GM10266 (cell line): ENCODE data around the gene RANBP3.
A peak's percentile ranks its signal among the peaks of the same experiment; 100 is the strongest.
"Not testable (repeated sequence)": the region's sequence is repeated elsewhere in the genome, so short reads cannot be mapped to it uniquely, and the experiment has no call there.

Source experiments
- DNase-seq: peaks from one replicate; pipeline ENCODE4 v3.0.0; 2012; ENCODE audit errors: extremely low spot score
- TF ChIP-seq, protein P1 (sequence below): IDR thresholded peaks from 2 replicates; pipeline ENCODE4 v1.5.1; 2012; ENCODE audit warnings: mild to moderate bottlenecking, low read depth; ENCODE audit not compliant: control insufficient read depth, insufficient read depth; ENCODE audit errors: missing control alignments

The RANBP3 gene

DNA sequence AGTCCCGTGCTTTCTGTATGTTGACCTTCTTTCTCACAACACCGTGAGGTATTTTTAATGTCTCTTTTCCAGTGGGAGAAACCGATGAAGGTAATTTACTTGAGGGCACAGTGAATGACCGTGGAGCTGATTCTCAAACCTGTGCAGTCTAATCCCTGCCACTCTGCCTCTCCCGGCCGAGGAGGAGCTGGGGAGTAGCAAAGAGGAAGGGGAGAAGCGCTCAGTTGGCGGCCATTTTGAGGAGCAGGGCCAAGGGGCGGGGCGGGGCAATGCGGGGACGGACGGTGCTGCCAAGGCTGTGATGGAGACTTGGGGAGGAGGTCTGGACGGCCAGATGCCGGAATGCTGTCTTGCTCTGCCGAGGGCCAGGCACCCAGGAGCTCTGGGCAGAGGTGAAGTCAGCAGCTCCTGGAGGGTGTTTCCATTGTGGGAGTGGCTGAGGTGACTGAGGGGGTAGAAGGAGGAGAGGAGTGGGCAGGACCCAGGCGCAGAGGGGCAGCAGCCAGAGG, 12.4 kb upstream of the RANBP3 start:
- DNase-seq, result no peak
- TF ChIP-seq, protein P1, sequence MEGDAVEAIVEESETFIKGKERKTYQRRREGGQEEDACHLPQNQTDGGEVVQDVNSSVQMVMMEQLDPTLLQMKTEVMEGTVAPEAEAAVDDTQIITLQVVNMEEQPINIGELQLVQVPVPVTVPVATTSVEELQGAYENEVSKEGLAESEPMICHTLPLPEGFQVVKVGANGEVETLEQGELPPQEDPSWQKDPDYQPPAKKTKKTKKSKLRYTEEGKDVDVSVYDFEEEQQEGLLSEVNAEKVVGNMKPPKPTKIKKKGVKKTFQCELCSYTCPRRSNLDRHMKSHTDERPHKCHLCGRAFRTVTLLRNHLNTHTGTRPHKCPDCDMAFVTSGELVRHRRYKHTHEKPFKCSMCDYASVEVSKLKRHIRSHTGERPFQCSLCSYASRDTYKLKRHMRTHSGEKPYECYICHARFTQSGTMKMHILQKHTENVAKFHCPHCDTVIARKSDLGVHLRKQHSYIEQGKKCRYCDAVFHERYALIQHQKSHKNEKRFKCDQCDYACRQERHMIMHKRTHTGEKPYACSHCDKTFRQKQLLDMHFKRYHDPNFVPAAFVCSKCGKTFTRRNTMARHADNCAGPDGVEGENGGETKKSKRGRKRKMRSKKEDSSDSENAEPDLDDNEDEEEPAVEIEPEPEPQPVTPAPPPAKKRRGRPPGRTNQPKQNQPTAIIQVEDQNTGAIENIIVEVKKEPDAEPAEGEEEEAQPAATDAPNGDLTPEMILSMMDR, result no peak

DNA sequence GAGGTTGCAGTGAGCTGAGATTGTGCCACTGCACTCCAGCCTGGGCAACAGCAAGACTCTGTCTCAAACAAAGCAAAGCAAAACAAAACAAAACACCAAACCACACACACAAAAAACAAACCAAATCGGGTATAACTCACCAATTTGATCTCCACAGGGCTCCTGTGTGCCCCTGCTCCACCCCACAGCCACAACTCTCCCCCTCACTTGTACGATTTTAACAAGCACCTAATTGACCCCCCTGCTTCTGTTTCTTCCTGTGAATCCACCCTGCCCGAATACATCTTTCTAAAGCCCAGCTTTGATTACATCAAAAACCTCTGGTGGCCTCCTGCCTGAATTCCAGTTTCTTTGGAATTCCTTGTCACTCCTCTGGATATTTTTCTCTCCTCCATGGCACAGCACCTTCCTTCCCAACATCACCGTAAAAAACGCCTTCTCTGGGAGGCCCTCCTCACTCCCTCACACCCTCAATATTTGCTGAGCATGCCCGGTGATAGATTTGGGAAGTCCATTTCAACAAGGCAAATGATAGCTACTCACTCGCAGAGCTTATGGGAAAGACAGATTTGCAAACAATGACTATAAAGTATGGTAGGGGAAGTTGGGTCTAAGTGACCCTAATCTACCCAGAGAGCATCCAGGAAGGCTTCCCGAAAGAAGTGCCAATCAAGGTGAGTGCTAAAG, 11.6 kb upstream of the RANBP3 start:
- TF ChIP-seq, protein P1, result no peak
- DNase-seq, result no peak

DNA sequence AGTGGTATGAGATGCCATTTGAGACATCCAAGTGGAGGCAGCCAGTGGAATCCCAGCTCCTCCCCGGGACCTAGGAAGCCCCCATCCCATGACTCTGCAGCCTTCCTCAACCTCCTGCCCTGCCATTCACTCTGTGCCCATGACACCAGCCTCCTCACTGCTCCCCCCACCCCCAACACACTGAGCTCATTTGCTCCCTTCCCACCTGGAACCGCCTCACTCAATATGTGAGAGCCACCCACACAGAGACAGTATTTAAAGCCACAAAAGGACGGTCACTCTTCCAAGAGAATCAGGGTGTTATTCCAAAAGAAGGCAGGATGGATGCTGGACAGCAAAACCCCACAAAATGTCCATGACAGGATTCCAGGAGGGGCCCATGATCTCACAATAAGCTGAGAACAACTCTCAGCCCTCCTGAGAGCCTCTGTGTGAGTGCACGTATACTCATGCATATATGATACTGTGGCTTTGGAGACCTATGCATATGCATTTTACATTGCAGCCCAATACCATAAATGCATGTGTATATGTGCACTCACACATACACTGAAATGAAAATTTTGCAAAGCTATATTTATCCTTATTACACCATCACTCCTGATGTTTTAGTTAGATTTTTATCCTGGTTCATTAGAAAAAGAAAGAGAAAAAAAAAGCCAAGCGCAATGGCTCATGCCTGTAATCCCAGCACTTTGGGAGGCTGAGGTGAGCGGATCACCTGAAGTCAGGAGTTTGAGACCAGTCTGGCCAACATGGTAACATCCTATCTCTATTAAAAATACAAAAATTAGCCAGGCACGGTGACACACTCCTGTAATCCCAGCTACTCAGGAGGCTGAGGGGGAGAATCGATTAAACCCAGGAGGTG, 10.8 kb upstream of the RANBP3 start:
- no peak for DNase-seq
- TF ChIP-seq, protein P1, result no peak

DNA sequence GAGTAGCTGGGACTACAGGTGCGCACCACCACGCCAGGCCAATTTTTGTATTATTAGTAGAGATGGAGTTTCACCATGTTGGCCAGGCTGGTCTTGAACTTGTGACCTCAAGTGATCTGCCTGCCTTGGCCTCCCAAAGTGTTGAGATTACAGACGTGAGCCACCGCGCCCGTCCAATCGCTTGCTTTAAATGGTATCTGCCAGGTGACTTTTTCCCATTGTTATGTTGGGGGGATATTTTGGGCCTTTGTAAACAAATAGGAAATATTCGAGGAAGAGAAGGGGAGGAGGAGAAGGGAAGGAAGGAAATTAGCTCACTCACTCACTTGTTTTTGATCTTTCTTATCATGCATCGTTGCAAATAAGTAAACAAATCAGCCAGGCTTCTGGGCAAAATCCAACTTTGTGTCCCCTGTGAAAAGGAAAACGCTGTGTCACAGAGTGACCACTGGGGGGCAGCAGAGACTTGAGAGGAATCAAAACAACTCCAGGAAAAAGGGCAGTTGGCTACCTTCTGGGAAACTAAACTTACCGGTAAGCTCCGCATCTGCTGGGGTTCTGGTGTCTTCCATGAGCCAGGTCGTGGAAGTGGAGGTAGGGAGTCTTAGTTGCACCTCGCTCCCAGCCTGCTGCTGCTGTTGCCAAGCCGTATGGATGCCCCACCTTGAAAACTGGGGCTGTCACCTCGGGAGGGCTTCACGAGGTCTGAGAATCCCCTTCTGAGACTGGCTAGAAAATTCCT, 9.3 kb upstream of the RANBP3 start:
- TF ChIP-seq, protein P1, result peak; percentile 93
- DNase-seq, result peak; percentile 78

DNA sequence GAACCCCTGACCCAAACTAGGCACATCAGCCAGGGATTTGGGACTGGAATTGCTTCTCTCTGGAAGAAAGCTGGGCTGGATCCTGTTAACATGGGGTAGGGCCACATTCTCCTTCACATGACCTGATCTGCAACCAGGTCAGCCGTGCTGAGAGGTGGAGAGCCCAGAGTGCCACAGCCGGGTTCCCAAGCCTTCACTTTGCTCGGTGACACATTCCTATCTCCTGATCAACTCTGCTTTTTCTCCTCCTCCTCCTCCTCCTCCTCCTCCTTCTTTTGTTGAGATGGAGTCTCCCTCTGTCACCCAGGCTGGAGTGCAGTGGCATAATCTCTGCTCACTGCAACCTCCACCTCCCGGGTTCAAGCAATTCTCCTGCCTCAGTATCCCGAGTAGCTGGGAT, 7.9 kb upstream of the RANBP3 start:
- not testable (repeated sequence) for DNase-seq

DNA sequence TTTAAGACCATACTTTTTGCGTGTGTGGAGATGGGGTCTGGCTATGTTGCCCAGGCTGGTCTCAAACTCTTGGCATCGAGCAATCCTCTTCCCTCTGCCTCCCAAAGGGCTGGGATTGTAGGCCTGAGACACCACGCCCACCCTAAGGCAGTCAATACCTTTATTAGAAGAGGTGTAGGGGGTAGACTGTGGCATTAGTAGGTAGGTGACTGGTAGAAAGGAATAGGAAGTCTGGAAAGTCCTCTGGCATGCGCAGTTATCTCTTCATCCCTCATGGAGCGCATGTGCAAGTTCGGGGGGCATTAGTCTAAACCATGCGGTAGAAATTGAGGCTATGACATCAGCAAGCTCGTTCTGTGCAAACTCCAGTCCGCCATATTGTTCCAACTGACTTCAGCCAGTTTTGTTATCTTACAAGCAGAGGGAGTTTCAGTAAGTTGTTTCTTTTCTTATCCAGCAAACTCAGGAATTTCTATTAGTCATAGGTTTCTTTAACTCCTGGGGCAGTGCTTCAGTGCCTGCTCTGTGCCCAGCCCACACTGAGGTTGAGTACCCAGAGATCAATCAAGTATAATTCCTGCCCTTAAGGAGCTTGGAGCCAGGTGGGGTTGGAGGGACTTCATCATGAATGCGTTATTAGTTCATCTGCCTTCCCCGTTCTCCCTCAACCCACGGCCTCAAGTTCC, 7.3 kb upstream of the RANBP3 start:
- no peak for DNase-seq

More for the DNA sequence above, 7.3 kb upstream of the RANBP3 start:
- TF ChIP-seq, protein P1, result no peak
